Measurements from ENCODE around the gene MRPS21. TPM values are rescaled to one million over a fixed set of nuclear protein-coding genes. Genes with fewer than 3 reads are reported as not detected.
A peak's percentile ranks its signal among the peaks of the same experiment; 100 is the strongest.

MRPS21 gene
- total RNA-seq, 4 donors from 2014 or later: 27.4 to 61.0 (median 48.6) TPM

- no peaks in the 10 kb centered on the region for H3K9me3 ChIP-seq
- no peak for DNase-seq
- H3K36me3 ChIP-seq: no peaks in the 10 kb centered on the region
- no peak for TF ChIP-seq POLR2A (IDR thresholded peaks at IDR 0.05)
- TF ChIP-seq CTCF (IDR thresholded peaks at IDR 0.05): no peak
- H3K27ac ChIP-seq: peak overlapping the region in 1 of 3 donors; percentile 91
- 83 to 84% methylated on average over 6 of the region's 6 CpGs for WGBS, 2 donors
- peaks cover 10 to 17% of the 10 kb centered on the region in 2 donors for H3K4me1 ChIP-seq
- intact Hi-C loops (cut with DNase I): no loop called here
- no peaks in the 10 kb centered on the region for H3K27me3 ChIP-seq
- H3K4me3 ChIP-seq (replicated peaks in 1 of 3): no peak overlapping the region
Measured at GRCh38 chr1:150280138-150280707, 13.4 kb upstream of the MRPS21 start.

- Histone ChIP-seq H3K9me3 (no peaks in the 10 kb centered on the region), H3K27me3 (no peaks in the 10 kb centered on the region), H3K36me3 (peaks cover 0 to 5% of the 10 kb centered on the region in 2 donors), H3K4me1 (peaks cover 10 to 17% of the 10 kb centered on the region in 2 donors), H3K27ac (peak overlapping the region; percentile 78 to 94 (median 91)), H3K4me3 (replicated peaks in 1 of 3) (peak overlapping the region in 2 of 3 donors; percentile 20 to 39)
- peak; percentile 81 to 84 for DNase-seq
- TF ChIP-seq POLR2A (IDR thresholded peaks at IDR 0.05) (no peak), CTCF (IDR thresholded peaks at IDR 0.05) (peak; percentile 38 to 83 (median 64))
- WGBS, 2 donors: 2 to 3% methylated on average over 15 of the region's 15 CpGs
- intact Hi-C loops (cut with DNase I): no loop called here
Measured at GRCh38 chr1:150281221-150281757, 12.4 kb upstream of the MRPS21 start.

- peaks cover 10 to 17% of the 10 kb centered on the region in 2 donors for H3K4me1 ChIP-seq
- peak within 1 kb of the TSS; percentile 78 to 94 (median 91) for H3K27ac ChIP-seq
- TF ChIP-seq POLR2A (IDR thresholded peaks at IDR 0.05) (peak in 1 of 2 donors; percentile 51), CTCF (IDR thresholded peaks at IDR 0.05) (no peak)
- H3K36me3 ChIP-seq: peaks cover 0 to 10% of the 10 kb centered on the region in 2 donors
- H3K9me3 ChIP-seq: no peaks in the 10 kb centered on the region
- peak within 1 kb of the TSS in 2 of 3 donors; percentile 39 to 40 for H3K4me3 ChIP-seq (replicated peaks in 1 of 3)
- 1% methylated on average over 46 of the region's 46 CpGs for WGBS, 2 donors
- intact Hi-C loops (cut with DNase I): no loop called here
- peak; percentile 97 to 98 for DNase-seq
- no peaks in the 10 kb centered on the region for H3K27me3 ChIP-seq
Measured at GRCh38 chr1:150281758-150282557, 11.7 kb upstream of the MRPS21 start, which contains the start of gene CIART. CIART (plus strand) TSS chr1:150282554; CDS start chr1:150283268, 714 bp downstream.

GRCh38 chr1:150282558-150282958 lies 11.1 kb upstream of the MRPS21 start:
- Histone ChIP-seq H3K4me3 (replicated peaks in 1 of 3) (peak overlapping the region in 2 of 3 donors; percentile 39 to 40), H3K27ac (peak overlapping the region; percentile 37 to 94 (median 84)), H3K27me3 (no peaks in the 10 kb centered on the region), H3K36me3 (peaks cover 0 to 10% of the 10 kb centered on the region in 2 donors), H3K9me3 (no peaks in the 10 kb centered on the region), H3K4me1 (peaks cover 10 to 17% of the 10 kb centered on the region in 2 donors)
- 1 to 4% methylated on average over 21 of the region's 21 CpGs for WGBS, 2 donors
- intact Hi-C loops (cut with DNase I): no loop called here
- TF ChIP-seq POLR2A (IDR thresholded peaks at IDR 0.05): peak in 1 of 2 donors; percentile 66
- TF ChIP-seq CTCF (IDR thresholded peaks at IDR 0.05): no peak
- no peak for DNase-seq

Measured in thyroid gland (tissue), 4 donors.